GM21576 (cell line): Measurements from ENCODE around the gene TBCA.
A peak's percentile ranks its signal among the peaks of the same experiment; 100 is the strongest.

Experiments used
- ATAC-seq: cut with Tn5 transposase; IDR thresholded peaks from one replicate; pipeline ENCODE4 v1.9.1; 2021; ENCODE audit warnings: mild to moderate bottlenecking, moderate library complexity; ENCODE audit not compliant: unreplicated experiment

Gene TBCA

GRCh38 chr5:77775790-77776553 lies at the start of gene TBCA:
Gene TBCA (minus strand): TSS chr5:77776339. CDS start chr5:77776257, 82 bp downstream.
- peak; percentile 88 for ATAC-seq

GRCh38 chr5:77824981-77825380 lies 48.8 kb upstream of the TBCA start:
- no peak for ATAC-seq

GRCh38 chr5:77816686-77817085 lies 40.5 kb upstream of the TBCA start:
- ATAC-seq: no peak

- ATAC-seq: no peak
These were observed 36.9 kb upstream of the TBCA start for GRCh38 chr5:77812926-77813589.

GRCh38 chr5:77806213-77806843 lies 30.2 kb upstream of the TBCA start:
- no peak for ATAC-seq

- no peak for ATAC-seq
These were observed 22.3 kb upstream of the TBCA start for GRCh38 chr5:77798456-77798855.

- no peak for ATAC-seq
These were observed 21.0 kb upstream of the TBCA start for GRCh38 chr5:77797136-77797535.

- no peak for ATAC-seq
These were observed 19.7 kb upstream of the TBCA start for GRCh38 chr5:77795846-77796245.

GRCh38 chr5:77795268-77795667 lies 19.1 kb upstream of the TBCA start:
- ATAC-seq: no peak

- no peak for ATAC-seq
These were observed 15.8 kb upstream of the TBCA start for GRCh38 chr5:77791926-77792325.

GRCh38 chr5:77791356-77791755 lies 15.2 kb upstream of the TBCA start:
- no peak for ATAC-seq

GRCh38 chr5:77785229-77785628 lies 9.1 kb upstream of the TBCA start:
- no peak for ATAC-seq

- no peak for ATAC-seq
These were observed 8.6 kb upstream of the TBCA start for GRCh38 chr5:77784735-77785134.

- no peak for ATAC-seq
These were observed 4.9 kb upstream of the TBCA start for GRCh38 chr5:77781076-77781475.

- ATAC-seq: no peak
These were observed 2.8 kb upstream of the TBCA start for GRCh38 chr5:77778881-77779438.

GRCh38 chr5:77778398-77778797 lies 2.3 kb upstream of the TBCA start:
- ATAC-seq: no peak

- ATAC-seq: no peak
These were observed 1.8 kb upstream of the TBCA start for GRCh38 chr5:77777911-77778310.

- no peak for ATAC-seq
These were observed 1.2 kb upstream of the TBCA start for GRCh38 chr5:77777281-77777892.

GRCh38 chr5:77776554-77777206 lies 541 bp upstream of the TBCA start:
- ATAC-seq: no peak

GRCh38 chr5:77774981-77775789 lies 954 bp downstream of the TBCA start:
- ATAC-seq: peak; percentile 8
